ENCODE measurements around the gene LRIF1. TPM values are rescaled to one million over a fixed set of nuclear protein-coding genes. Genes with fewer than 3 reads are reported as not detected.
"Not testable (repeated sequence)": the region's sequence is repeated elsewhere in the genome, so short reads cannot be mapped to it uniquely, and the experiment has no call there.

The LRIF1 gene
- total RNA-seq, 1 donor from 2014 or later = 6.8 TPM

DNA sequence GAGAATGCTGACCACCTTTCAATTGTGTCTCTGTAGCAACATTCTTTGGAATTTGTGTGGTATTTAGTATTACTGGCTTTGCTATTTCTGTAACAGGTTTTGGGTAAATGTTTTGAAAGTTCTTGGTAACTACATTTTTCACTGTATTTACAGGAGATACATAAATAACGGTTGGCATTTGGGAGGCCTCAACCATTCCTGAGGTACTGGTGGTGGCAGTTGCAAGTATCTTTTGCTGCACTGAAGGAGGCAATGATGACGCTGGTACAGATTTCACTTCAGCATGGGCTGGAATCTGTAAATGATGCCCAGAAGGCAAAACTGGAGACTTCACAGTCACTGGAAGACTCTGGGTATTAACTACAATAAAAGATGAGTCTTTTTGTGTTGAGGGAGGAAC, 11.7 kb downstream of the LRIF1 start:
- no peak for DNase-seq (ENCODE audit: low spot score)

DNA sequence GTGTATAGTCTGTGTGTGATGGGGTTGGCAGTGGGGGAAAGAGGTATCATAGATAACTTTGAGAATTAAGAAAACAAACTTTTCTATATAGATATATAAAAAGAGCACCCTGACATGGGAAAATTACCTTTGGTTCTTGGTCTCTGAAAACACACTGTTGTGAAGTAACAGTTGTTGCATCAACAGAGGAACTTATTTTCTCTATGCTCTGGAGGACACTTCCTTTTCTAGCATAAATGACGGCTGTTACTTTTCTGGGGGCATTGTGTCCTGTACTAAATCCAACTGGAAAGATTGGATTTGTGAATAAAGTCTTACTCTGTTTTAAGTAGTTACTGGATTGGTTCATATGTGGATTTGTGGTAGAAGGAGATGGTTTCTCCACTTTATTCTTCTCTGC, 12.6 kb downstream of the LRIF1 start:
- DNase-seq (ENCODE audit: low spot score) = no peak

DNA sequence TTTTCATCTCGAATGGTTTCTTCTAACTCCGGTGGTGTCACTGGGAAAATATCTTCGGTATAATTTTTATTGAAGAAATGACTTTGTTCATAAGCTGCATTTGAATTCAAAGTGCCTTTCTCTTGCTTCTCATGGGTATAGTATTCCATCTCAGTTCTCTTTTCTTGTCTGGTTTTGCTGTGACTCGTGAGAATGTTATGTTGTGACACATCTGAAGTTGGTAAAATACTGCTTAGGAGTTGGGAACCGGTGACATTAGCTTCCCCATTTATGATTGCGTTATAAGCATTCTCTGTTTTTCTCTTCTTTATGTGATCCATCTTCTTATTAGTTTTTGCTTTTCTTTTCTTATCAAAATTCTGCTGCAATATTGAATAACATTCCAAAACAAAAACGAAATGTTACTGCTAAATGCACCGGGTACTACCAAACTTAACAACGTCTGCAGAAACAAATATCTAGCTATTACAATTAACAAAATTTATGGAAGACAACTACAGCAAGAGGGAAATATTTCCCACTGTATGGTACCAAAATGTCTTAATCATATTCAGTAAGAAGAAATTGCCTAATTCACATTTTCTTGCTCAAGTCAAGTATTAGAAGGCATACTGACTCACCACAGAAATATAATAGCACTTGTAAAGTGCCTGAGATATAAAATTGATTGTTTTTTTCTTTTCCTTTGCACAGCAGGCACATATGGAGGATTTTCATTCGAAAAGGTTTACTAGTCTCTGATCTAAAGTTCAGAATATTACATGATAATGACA, 15.5 kb downstream of the LRIF1 start:
- no peak for DNase-seq (ENCODE audit: low spot score)

DNA sequence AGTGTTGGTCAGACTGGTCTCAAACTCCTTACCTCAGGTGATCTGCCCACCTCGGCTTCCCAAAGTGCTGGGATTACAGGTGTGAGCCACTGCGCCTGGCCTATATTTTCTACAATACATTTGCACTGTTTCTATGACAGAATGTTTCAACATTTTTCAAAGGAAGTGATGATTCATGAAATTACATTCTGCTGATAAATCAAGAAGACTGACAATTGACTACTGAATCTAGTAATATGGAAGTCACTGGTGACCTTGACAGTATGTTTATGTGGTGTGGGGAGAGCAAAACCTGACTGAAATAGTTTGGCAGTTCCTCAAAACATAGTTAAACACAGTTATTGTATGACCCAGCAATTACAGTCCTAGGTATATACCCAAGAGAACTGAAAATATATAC, 18.1 kb downstream of the LRIF1 start:
- no peak for DNase-seq (ENCODE audit: low spot score)

DNA sequence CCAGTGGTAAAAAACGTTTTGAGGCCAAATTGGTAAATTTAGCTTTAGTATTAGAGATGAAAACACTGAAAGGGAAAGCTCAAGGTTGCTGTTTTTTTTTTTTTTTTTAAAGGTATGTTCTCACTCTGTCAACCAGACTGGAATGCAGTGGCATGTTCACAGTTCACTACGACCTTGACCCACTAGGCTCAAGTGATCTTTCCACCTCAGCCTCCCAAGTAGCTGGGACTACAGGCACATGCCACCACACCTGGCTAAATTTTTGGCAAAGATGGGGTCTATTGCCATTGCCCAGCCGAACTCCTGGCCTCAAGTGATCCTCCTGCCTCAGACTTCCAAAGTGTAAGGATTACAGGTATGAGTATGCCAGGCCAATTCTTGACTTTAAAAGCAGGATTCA, 18.9 kb downstream of the LRIF1 start:
- DNase-seq (ENCODE audit: low spot score) = no peak

DNA sequence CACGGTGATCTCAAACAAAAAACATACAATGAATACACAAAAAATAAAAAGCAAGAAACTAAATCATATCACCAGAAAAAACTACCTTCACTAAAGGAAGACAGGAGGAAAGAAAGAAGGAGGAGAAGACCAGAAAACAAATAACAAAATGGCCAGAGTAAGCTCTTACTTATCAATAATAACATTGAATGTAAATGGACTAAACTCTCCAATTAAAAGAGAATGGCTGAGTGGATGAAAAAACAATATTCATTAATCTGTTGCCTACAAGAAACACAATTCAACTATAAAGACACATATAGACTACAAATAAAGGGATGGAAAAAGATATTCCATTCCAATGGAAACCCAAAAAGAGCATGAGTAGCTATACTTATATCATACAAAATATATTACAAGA, 27.2 kb downstream of the LRIF1 start:
- no peak for DNase-seq (ENCODE audit: low spot score)

DNA sequence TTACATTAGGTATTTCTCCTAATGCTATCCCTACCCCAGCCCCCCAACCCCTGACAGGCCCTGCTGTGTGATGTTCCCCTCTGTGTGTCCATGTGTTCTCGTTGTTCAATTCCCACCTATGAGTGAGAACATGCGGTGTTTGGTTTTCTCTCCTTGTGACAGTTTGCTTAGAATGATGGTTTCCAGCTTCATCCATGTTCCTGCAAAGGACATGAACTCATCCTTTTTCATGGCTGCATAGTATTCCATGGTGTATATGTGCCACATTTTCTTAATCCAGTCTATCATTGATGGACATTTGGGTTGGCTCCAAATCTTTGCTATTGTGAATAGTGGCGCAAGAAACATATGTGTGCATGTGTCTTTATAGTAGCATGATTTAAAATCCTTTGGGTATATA, 32.6 kb downstream of the LRIF1 start:
- not testable (repeated sequence) for DNase-seq (ENCODE audit: low spot score)

DNA sequence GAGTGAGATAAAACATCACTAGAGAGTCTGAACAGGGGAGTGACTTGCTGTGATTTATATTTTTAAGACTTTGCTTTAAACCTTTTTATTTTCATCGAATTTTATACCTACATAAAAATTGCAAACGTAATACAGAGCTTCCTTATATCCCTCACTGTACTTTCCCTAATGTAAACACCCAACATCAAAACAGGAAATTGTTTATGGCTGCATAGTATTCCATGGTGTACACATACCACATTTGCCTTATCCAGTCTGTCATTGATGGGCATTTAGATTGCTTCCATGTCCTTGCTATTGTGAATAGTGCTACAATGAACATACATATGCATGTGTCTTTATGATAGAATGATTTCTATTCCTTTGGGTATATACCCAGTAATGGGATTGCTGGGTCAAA, 34.8 kb downstream of the LRIF1 start:
- no peak for DNase-seq (ENCODE audit: low spot score)

DNA sequence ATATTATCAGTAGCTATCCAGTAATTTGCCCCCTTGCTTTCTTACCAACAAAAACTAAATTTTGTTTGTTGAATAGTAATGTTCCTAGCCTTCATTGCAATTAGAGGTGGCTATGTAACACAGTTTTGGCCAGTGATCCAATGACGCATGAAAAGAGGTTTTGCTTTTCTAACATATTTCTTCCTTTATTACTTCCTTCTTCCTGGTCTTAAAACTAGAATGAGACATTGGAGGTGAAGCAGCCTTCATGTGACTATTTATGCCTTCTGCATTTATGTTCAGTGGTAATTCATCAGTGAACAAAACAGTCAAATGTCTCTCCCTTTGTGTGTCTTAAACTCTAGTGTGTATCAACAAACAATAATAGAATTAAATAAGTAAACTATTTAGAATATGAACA, 35.5 kb downstream of the LRIF1 start:
- DNase-seq (ENCODE audit: low spot score) = no peak

DNA sequence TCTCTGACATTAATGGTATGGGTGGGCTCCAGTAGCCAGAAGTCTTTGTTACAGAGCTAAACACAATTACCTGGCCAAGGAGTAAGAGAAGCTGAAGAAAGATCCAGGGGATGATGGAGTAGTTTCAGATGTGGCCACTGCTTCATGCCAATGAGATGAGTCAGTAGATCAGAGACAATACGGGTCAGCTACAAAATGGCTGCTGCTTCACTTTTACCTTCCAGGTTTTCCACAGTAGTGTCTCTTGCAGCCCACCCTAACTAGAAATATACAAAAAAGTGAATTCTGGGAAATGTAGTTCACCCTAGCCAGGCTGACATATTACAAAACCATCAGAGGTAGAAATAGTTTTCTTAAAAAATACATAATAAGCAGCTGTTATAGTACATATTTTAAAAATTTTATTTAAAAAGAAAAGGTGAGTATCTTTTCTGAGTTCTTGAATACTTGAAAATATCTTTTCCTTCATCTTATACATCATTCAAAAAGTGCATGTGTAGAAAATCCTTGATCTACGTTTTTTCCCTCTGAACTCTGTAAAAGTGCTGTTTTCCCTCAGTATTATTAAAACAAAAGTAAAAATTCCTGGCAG, 36.1 kb downstream of the LRIF1 start:
- DNase-seq (ENCODE audit: low spot score) = no peak

DNA sequence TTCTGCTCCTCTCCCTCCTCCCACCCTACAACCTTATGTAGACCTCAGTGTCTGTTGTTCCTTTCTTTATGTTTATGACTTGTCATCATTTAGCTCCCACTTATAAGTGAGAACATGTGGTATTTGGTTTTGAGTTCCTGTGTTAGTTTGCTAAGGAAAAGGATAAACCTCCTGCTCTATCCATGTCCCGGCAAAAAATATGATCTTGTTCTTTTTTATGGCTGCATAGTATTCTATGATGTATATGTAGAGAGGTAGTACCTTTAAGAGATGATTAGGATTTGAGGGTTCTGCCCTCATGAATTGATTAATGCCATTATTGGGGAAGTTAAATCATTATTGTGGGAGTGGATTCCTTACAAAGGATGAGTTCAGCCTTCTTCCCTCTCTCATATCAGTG, 41.8 kb downstream of the LRIF1 start:
- no peak for DNase-seq (ENCODE audit: low spot score)

DNA sequence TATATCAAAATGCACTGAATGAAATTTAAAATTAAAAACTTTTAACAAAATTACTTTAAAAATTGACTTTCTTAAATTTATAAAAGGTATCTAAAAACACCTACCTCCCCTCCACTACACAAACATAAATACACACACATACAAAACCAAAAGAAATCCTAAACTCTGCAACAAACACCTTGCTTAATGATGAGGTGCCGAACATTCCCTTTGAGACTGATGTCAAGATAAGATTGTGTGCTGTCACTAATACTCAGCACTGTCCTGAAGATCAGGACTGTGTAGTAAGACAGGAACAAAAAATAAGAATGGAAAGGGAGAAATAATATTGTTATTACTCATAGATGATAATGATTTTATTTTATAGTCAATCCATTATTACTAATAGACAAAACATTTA, 45.7 kb downstream of the LRIF1 start:
- no peak for DNase-seq (ENCODE audit: low spot score)

DNA sequence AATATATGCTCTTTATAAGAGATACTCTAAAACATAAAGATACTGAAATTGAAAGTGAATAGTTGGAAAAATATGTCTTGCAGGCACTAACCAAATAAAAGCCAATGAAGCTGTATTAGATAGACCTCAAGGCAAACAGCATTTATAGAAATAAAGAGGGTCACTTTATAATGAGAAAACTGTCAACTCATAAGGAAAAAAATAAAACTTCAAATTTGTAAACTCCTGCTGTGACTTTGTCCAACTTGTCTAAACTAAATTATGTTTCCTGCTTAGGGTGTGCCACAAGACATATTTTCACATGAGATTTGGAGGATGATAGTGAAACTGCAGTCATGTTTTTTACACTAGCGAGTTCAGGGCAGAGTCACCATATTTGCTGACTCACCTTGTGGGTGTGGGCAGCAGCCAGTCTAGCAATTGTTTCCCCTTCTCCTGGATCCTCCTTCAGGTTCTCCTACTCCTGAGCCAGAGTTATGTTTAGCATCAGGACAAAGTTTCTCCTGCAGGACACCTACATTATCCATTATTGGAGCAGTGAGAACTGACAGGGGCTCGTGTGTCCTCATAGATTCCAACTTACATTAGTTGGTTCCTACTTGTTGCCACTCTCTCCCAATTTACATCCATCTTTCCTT, 46.9 kb downstream of the LRIF1 start:
- no peak for DNase-seq (ENCODE audit: low spot score)

DNA sequence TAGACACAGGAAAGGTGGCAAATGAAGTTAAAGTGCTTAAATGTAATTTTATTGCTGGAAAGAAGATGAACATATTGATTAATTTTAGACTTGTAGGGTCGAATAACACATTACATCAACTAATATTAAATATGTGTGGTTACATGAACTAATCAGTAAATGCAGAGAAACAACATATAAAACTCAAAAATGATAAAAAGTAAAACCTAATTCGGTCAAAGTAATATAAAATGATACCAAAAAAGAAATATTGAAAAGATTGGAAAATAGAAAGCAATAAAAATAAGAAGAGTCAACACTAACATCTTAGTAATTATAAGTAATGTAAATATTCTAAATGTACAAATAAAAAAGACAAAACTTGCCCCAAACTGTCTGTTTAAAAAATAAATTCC, 47.5 kb downstream of the LRIF1 start:
- no peak for DNase-seq (ENCODE audit: low spot score)

DNA sequence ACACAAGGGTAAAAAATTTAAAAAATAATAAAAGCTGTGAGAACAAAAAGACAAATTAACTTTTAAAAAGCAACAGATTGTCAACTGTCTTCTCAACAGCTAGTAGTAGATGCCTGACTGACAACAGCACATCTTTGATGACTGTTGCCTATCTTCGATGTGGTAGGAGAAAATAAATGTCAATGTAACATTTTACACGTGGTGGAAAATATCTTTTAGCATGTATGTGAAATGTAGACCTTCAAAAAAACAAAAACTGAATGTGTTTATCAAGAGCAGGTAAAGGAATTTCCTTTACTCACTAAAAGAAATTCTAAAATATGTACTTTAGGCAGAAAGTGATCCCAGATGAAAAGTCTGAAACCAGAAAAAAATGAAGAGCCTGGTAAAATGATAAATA, 47.9 kb downstream of the LRIF1 start:
- DNase-seq (ENCODE audit: low spot score) = no peak

DNA sequence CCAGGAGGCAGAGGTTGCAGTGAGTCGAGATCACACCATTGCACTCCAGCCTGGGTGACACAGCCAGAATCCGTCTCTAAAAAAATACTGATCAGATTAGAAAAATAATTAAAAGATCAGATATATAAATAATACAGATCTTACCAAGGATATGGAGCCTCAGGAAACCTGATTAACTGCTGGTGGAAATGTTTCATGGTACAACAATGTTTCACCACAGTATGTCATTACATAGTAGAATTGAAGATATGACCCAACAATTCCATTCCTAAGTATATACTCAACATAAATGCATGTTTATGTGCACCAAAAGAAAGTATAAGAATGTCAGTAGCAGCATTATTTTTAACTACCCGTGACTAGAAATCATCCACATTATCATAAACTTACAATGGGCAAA, 49.0 kb downstream of the LRIF1 start:
- no peak for DNase-seq (ENCODE audit: low spot score)

DNA sequence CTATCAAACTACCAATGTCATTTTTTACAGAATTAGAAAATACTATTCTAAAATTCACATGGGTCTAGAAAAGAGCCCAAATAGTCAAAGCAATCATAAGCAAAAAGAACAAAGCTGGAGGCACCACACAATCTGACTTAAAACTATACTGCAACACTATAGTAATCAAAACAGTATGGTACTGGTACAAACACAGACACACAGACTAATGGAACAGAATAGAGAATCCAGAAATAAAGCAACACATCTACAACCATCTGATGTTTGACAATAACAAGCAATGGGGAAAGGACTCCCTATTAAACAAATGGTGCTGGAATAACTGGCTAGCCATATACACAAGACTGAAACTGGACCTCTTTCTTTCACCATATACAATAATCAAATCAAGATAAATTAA, 50.9 kb downstream of the LRIF1 start:
- DNase-seq (ENCODE audit: low spot score) = no peak

DNA sequence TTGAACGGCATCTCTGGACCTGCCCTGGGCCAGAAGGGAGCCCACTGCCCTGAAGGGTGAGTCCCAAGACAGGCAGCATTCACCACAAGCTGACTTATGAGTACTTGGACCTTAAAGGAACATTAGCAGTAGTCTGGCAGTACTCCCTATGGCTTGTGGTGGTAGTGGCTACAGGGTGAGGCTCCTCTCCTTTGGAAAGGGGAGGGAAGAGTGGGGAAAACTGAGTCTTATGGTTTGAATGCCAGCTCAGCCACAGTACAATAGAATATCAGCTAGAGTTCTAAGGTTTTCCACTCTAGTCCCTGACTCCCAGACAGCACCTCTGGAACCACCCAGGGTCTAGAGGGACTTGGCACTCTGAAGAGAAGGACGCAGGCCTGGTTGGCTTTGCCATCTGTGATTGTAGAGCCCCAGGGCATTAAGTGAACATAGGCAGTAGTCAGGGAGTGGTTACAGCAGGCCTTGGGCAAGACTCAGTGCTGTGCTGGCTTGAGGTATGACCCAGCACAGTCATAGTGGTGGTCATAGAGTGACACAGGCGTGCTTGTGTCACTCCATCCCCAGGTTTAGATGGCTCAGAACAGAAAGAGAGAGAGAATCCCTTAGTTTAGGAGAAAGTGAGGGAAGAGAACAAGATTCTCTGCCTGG, 59.7 kb downstream of the LRIF1 start:
- DNase-seq (ENCODE audit: low spot score) = no peak

DNA sequence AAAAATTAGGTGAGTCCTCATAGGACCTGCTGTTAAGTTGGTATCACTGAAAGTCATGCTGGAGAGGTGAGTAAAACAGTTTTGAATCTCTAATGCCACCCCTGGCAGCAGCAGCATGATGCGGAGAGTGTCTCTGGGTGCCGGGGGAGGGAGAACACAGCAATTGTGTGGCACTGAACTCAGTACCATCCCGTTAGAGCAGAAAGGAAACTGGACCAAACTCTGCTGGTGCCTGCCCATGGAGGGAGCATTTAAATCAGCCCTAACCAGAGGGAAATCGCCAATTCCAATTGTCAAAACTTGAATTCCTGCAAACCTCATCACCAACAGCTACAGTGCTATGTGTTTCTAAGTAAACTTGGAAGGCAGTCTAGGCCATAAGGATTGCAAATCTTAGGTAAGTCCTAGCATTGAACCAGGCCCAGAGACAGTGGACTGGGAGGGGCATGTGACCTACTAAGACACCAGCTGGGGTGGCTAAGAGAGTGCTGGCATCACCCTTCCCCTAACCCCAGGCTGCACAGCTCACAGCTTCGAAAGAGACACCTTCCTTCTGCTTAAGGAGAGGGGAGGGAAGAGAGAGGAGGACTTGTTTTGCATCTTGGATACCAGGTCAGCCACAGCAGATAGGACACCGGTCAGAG, 60.8 kb downstream of the LRIF1 start:
- DNase-seq (ENCODE audit: low spot score) = no peak

DNA sequence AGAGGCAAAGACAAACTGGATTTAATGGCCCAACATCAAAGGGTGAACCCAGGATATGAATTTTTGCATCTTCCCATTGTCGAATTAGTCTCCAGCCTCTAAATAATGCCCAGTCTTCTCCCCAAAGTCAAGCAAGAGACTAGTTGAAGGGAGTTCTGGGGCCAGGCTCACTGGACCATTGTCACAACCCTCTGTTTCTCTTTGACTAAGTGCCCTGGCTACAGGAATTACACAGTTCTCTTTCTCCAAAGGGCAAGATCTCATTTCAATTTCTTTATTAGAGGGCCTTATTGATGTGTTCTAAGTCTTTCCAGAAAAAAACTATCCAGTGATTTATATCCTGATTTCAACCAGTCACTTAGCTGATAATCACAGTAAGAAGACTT, 64.3 kb downstream of the LRIF1 start:
- DNase-seq (ENCODE audit: low spot score) = no peak

DNA sequence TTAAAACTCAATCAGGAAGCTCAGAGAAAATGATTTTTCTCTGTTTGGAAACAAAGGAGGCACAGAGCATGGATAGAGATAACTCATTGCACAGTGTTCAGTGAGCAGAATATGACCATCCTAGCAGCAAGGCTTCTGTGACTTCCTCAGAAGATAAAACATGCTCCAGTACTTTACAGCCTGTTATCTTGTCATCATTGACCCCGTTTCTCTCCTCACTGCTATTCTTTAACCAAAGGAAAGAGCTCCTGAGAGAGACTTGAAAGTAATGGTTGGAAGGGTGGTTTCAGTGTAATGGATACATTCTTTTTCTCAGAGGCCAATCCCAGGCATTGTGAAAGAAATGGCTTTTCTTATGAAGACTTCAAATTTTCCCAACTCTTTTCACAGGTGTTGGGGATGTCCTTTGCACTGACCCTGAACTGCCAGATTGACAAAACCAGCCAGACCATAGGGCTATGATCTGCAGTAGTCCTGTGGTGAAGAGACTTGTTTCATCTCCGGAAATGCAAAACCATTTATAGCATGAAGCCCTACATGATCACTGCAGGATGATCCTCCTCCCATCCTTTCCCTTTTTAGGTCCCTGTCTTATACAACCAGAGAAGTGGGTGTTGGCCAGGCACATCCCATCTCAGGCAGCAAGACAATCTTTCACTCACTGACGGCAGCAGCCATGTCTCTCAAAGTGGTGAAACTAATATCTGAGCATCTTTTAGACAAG, 64.8 kb downstream of the LRIF1 start:
- DNase-seq (ENCODE audit: low spot score) = no peak

Data from mesenteric fat pad (tissue), 1 donor.